Gastrocnemius medialis (tissue), 4 donors: ENCODE results near the gene ACP7.

Experiments used
- POLR2A ChIP-seq, 2 donors: fragments of 450-650 bp; IDR thresholded peaks; one replicate each; pipeline ENCODE4 v1.6.1; 2017; ENCODE audit warnings: antibody characterized with exemption in 2 of 2, mild to moderate bottlenecking in 2 of 2, moderate library complexity in 2 of 2
- TF ChIP-seq, protein P1 (sequence below), 5 experiments: fragments of 450-650 bp in 3 of 5; fragments of 200-600 bp in 2 of 5; sonication (generic) in 2 of 5; IDR thresholded peaks in 4 of 5; conservative IDR thresholded peaks in 1 of 5; 1 replicate in 4 of 5; 2 replicates in 1 of 5; pipeline ENCODE4 v1.5.1; 2016 to 2019; ENCODE audit warnings: antibody characterized with exemption in 5 of 5, mild to moderate bottlenecking in 3 of 5, moderate library complexity in 3 of 5

DNA sequence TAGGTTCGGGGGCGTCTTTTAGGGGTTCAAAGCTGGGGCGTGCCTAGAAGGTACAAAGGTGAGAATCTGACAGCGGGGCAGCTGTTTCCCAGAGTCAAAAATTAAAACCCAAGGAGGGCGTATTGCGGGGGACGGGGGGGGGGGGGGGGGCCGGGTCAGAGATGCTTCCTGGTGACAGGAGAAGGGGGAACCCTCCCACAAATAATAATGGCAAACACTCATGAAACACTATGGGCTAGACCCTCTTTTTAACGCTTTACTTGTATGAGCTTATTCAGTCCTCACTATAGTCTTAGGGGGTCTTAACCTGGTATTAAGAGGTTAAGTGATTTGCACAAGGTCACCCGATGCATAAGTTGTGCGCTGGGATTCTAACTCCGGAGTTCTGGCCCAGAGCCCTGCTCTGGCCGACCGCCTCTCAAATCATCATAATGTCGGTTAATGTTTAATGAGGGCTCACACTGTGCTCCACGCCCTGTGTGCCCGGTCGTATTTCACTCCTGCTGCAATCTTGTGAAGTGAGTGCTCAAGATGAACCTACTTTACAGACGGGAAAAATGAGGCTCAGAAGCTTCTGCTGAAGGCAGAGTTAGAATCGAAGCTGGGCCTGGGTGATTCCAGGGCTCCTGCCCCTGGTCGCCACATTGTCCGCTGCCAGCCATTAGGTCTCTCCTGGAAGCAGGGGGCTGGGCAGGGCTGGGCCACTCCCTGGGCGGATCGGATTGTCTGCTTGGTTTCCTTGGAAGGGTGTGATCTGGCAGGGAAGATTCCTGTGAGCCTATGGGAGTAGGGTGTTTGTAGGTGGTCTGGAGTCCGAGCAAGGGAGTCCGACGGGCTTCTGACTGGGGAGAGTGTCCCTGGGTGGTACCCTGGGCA lies 42.4 kb downstream of the ACP7 start:
- TF ChIP-seq POLR2A (IDR thresholded peaks at IDR 0.05): no peak
- TF ChIP-seq, protein P1, sequence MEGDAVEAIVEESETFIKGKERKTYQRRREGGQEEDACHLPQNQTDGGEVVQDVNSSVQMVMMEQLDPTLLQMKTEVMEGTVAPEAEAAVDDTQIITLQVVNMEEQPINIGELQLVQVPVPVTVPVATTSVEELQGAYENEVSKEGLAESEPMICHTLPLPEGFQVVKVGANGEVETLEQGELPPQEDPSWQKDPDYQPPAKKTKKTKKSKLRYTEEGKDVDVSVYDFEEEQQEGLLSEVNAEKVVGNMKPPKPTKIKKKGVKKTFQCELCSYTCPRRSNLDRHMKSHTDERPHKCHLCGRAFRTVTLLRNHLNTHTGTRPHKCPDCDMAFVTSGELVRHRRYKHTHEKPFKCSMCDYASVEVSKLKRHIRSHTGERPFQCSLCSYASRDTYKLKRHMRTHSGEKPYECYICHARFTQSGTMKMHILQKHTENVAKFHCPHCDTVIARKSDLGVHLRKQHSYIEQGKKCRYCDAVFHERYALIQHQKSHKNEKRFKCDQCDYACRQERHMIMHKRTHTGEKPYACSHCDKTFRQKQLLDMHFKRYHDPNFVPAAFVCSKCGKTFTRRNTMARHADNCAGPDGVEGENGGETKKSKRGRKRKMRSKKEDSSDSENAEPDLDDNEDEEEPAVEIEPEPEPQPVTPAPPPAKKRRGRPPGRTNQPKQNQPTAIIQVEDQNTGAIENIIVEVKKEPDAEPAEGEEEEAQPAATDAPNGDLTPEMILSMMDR (IDR thresholded peaks at IDR 0.05 in 4 of 5, conservative IDR thresholded peaks at IDR 0.05 in 1 of 5): no peak
